Stimulated activated CD4-positive, alpha-beta T cell treated with anti-CD3 and anti-CD28 coated beads, TNF-alpha, amount 100 ng/mL, for 48 hours (primary cell): ENCODE results near the gene COL28A1.

Source experiments
- DNase-seq, 3 donors: peaks; one replicate each; pipeline ENCODE4 v3.0.0-alpha.2; 2020; ENCODE audit warnings: low read depth in 3 of 3

Gene COL28A1

DNA sequence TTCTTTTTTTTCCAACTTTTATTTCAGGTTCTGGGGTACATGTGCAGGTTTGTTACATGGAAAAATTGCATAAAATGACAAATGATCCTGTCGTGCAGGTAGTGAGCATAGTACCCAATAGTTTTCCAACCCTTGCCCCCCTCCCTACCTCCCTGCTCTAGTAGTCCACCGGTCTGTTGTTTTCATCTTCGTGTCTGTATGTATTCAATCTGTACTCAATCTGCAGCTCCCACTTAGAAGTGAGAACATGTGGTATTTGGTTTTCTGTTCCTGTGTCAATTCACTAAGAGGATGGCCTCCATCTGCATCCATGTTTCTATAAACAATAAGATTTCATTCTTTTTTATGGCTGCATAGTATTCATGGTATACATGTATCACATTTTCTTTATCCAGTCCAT lies 202.1 kb downstream of the COL28A1 start:
- DNase-seq: no peak

DNA sequence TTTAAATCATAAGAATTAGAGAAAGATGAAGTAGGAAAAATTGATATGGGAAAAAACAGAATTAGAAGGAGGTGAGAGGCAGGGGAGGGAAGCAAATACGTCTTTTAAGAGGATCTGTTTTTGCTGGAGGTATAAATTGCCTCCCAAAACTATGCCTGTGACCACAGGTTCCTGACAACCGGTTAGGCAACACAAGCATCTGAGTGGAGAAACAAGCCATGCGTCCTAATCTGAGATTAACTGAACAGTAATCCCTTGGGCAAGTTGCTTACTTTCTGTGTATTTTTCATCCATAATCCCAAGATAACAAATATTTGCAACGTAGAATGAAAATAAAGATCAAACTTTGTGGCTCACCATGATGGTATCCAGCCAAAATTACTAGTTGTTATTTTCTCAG lies 204.2 kb downstream of the COL28A1 start:
- no peak for DNase-seq

DNA sequence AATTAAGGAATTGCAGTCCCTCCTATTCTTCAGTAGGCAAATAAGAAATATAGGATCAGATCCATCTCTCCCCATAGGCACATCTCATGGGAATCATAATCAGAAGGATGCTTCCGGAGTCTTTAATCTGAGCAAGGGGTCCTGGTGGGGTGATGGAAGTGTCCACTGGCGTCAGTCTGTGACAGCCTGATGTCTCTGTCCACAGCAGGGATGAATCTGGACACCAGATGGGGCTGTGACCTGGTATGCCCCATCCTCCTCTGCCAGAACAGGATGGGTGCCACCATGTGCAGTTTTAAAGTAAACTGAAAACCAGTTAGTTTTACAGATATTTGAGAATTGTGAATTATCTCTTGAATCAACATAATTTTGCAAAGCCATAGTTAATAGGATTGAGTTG lies 204.7 kb downstream of the COL28A1 start:
- DNase-seq: no peak

DNA sequence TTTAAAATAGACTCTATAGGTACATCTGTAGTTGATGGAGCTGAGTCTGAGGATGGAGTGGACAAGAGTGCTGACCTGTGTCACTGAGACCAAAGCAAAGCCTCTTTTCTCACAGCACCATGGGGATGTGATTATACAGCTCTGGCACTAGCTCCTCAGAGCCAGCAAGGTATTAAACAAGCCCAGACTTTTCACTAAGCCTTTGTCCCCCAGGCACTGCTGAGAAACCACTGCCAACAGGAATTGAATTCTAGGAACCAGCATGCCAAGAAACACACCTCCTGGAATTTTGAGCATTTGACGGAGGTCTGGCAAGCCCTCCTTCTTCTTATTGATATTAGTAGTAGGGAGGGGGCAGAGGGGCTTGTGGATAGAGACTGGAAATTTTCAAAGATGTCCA lies 206.3 kb downstream of the COL28A1 start:
- DNase-seq: no peak

DNA sequence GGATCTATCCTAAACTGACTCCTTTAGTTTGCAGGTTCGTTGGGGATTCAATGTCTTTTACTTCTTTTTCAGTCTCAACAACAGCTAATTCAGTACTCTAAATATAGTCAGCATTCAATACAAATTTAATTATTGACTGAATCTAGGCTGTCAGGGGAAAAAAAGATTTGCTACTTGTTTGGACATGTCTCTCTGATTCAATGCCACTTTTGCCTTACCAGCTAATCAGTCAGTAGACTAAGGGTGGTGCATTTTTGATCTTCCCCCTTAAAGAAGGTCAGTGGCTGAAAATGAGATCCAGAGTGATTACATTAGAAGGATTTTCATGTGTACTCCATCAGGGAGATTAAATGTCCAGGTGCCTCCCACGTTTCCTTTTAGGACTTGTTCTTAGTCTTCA lies 208.2 kb downstream of the COL28A1 start:
- no peak for DNase-seq

DNA sequence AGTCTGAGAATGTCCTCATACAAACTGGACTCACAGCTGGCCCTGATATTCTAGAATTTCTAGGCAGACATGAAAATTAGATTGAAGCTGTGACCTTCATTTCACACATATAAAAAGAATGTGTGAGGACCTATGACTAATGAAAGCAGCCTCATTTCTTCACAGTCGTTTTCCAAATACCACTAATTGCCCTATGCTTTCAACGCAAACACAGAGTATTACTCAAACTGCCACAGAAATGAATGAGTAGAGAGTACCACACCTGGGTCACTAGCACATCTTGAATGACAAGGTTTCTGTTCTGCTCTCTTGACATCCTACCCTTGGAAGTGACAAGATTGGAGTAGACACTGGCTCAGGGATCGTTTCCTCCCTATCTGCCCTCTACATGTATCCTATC lies 211.0 kb downstream of the COL28A1 start:
- DNase-seq: no peak

DNA sequence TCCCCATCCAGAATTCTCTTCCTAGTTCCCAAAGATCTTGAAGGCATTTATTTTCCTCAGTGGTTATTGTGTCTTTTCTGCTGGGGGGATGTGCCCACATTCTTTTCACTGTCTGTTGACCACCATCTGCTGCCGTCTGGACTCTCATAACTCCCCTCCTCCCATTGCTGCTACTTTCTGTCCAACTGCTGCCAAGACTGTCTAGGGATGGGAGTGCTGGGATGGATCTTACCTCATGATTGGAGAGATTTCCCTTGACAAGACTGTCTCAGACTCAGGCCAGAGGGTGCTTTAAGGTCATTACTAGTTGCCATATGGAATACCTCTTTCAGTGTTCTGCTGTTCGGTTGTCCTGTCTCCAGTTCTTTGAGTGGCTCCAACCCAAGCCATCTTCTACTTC lies 211.8 kb downstream of the COL28A1 start:
- DNase-seq: no peak

DNA sequence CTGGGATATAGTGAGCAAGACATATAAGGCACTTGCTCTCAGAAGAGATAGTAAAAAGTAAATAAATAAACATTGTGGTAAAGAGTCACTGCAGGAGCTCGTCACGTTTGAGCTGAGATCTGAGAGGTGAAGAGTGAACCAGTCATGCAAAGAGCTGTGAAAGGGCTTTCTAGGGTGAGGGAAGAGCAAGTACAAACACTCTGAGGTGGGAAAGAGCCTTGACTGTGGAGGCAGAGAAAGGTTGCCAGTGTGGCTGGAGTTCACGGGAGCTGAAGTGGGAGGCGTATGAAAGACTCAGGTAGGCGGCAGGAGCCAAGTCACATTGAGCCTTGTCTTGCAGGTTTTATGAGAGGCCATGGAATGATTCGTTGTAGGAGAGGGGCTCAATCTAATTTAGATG lies 212.3 kb downstream of the COL28A1 start:
- DNase-seq: no peak

DNA sequence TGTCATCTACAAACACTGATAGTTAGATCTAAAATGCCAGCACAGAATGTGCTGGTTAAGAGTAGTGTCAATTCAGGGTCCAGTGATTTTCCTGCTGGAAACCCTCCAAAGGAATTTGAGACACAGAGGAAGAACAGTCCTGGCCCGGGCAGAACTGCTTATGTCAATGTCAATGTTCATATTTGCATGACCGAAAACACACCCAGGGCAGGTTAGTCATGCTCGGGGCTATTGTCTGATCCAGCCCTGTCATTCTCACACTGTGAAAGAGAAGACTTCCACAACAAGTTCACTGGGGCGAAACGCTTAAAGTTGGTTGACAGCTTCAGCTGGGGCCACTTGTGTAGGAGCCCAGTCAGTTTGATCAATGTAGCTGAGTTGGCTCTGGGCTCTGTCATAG lies 214.0 kb downstream of the COL28A1 start:
- no peak for DNase-seq

DNA sequence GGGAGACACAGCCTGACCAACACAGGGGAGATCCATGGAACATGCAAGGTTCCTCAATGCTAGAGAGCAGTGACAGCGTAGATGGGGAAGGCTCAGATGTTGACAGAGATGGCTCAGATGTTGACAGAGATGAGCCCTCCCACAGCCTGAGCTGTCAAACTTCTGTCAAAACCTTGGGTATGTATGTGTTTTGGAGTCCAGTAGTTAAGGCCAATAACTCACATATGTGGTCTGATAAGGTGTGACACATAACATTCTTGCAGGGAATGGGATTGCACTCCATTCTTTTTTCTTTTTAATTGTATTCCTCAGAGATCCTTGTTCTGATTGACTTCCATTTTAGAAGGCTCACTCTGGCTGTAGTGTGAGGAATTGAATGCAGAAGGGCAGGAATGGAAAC lies 217.1 kb downstream of the COL28A1 start:
- DNase-seq: no peak

DNA sequence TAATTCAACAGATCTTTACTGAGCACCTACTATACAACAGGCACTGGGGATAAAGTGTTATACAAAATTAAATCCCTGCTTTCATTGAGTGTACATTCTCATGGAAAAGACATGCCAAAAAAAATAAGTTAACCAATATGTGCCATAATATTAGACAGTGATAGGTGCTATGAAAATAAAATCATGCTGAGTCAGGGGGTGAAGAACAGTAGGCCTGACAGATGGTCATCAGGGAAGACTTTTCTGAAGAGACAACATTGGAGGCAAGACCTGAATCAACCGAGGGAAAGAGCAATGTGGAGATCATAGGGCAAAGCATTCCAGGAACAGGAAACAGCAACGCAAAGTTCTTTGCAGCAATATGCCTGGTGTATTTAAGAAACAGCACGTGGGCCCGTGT lies 217.8 kb downstream of the COL28A1 start:
- DNase-seq: no peak

DNA sequence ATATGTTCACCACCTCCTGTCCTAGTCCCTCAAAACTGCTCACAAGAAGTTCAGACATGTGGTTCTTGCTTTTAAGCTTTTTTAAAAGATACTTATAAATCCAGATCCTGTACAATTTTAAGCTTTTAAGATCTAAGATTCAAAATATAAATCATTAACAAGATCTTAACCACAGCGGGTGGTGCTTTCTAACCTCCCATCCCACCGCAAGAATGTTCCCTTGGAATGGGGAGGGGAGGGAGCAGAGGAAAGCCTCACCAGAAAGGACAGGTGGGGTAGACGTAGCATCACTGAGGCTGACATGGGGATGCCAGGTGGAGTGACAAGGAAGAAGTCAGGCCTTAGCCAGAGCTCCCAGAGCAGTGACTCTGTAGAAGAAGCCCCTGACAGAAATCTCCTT lies 219.8 kb downstream of the COL28A1 start:
- no peak for DNase-seq

DNA sequence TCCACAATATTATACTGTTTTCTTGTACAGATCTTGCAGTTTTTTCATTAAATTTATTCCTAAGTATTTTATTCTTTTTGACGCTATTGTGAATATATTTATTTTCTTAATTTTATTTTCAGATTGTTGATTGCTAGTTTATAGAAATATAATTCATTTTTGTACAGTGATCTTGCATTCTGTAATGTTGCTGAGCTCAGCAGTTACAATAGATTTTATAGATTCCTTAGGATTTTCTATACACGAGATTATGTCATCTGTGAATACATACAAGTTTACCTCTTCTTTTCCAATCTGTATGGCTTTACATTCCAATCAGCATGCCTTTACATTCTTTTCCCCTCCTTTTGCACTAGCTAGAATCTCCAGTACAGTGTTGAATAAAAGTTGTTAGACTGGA lies 223.3 kb downstream of the COL28A1 start:
- DNase-seq: no peak

DNA sequence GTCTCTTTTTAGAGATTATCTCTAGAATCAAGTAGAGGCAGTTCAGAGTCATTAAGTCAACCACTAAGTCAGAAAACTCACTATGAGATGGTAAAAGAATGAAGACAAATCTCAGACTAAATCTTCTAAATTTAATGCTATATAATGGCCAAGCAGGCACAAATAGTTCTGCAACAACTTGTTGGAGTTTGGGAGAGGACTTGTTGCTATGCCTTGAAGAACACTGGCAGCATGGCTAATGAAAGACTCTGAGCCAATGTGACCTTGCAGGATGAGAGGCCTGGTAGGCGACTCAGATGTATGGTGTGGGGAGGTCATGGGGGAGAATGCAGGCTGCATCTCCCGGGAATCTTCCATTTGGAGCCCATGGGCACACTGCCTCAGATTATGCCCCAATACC lies 224.7 kb downstream of the COL28A1 start:
- DNase-seq: no peak

DNA sequence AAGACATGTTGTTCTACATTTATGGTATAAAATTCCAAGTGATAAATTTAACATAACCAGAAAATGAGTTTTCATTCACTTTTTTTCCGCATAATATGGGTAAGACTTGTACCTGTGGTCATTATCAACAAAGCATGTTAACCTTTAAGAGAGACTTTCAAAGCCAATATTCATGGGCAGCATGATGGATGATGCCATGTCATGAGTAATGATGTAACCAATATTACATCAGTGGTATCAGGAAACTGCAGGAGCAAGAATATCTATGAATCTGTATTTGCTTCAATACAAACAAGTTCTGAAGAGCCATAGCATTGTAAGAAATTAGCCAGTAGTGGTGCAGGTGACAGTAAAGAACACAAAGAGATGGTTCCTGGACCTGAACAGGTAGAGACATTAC lies 226.5 kb downstream of the COL28A1 start:
- no peak for DNase-seq
